Erythroblast (primary cell): ENCODE results near the gene CLRN2.
"Not testable (repeated sequence)": the region's sequence is repeated elsewhere in the genome, so short reads cannot be mapped to it uniquely, and the experiment has no call there.

ENCODE experiments used
- DNase-seq, 2 experiments: peaks; one replicate each; lab custom pipeline; 2025; lab: John Stamatoyannopoulos, UW
- GATA1 ChIP-seq: IDR thresholded peaks from 2 replicates; pipeline ENCODE4 v1.6.1; 2011; ENCODE audit warnings: low read depth, mild to moderate bottlenecking, control low read depth, low read length, moderate library complexity
- POLR2A ChIP-seq: IDR thresholded peaks from 2 replicates; pipeline ENCODE4 v1.6.1; 2011; ENCODE audit warnings: mild to moderate bottlenecking, low read length

The CLRN2 gene

GRCh38 chr4:17561195-17561909 lies 46.4 kb downstream of the CLRN2 start:
- TF ChIP-seq POLR2A (no peak), GATA1 (no peak)
- DNase-seq = no peak

DNA sequence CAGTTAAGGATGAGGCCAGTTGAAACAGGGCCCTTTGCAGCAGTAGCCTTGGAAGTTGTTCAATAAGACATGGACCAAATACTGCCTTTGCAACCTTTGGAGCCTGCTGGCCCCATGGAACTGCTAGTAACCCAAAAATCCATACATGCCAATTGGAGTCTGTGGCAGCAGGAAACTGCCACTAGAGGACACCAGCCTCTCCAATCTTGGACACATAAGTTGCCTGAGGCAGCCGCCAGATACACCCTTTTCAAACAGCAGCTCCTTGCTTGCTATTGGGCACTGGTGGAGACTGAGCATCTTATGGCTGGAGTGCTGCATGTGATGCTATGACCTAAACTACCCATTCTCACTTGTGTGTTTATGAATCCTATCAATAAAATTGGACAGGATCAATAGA lies 47.2 kb downstream of the CLRN2 start:
- TF ChIP-seq POLR2A = no peak
- no peak for TF ChIP-seq GATA1
- DNase-seq = peak; percentile 20 to 30

DNA sequence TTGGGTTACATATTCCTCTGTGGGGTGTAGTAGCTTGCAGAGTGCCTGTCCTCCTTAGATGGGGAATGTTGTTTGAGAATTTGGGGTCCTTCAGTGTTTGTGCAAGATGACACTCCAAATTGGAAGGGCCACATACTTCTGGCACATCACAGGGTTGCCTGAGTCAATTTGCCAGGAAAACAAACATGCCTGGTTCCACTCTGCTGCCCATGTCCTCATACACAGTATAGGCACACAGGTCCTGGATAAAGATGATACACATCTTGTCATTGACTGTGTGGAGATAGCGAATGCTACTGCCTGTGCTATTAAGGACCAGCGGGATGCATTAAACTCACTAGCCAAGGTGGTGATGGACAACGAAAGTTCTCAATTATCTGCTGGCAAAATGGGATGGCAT lies 50.9 kb downstream of the CLRN2 start:
- TF ChIP-seq GATA1 = no peak
- no peak for TF ChIP-seq POLR2A
- no peak for DNase-seq

DNA sequence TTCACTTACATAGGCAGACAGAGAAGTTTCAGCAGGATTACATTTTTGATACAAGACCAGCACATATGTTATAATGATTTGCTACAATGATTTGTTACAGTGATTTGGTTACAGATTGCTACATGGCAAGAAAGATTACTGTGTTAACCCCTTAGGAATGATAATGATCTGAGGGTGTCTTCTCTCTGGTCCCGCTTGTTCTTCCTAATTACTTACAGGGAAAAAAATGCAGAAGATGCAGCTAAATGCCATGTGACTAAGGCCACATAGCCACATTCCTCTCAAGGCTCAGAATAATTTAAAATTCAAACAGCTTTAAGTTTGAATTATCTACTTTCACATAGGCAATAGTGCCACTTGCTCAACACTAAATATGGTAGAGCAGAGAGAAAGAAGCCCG lies 52.3 kb downstream of the CLRN2 start:
- no peak for DNase-seq
- no peak for TF ChIP-seq POLR2A
- TF ChIP-seq GATA1 = no peak

DNA sequence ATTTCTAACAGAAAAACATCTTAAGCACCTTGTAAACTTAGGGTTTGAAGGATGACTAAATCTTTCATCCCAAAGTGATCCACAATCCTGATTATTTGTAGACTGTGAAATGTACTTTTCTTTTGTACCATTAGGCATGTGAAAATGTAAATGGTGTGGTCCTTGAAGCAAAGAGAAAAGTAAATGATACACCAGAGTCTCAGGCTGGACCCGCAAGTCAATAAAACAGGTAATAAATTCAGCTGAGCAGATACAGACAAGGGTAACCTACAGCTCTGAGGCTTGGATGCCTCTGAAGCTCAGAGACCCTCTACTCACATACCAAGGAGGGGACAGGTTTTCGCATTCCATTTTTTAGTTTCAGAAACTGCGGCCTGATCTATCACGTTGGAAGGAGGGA lies 59.2 kb downstream of the CLRN2 start:
- no peak for DNase-seq
- no peak for TF ChIP-seq GATA1
- no peak for TF ChIP-seq POLR2A

GRCh38 chr4:17575177-17575576 lies 60.2 kb downstream of the CLRN2 start:
- not testable (repeated sequence) for DNase-seq
